Duodenal mucosa (tissue), 2 donors: Measurements from ENCODE around the gene CAMTA1.

Experiments used
- H3K27ac ChIP-seq: one replicate; pipeline ENCODE4 v1.7.0; 2013; ENCODE audit warnings: low read depth, low read length
- H3K27me3 ChIP-seq, 2 donors: one replicate each; pipeline ENCODE4 v1.7.0; 2013; ENCODE audit warnings: low read length in 2 of 2, control low read depth in 1 of 2; ENCODE audit not compliant: insufficient read depth in 2 of 2, control insufficient read depth in 1 of 2
- H3K36me3 ChIP-seq, 2 donors: one replicate each; pipeline ENCODE4 v1.7.0; 2013; ENCODE audit warnings: low read length in 2 of 2, control low read depth in 1 of 2; ENCODE audit not compliant: insufficient read depth in 2 of 2, control insufficient read depth in 1 of 2
- H3K4me1 ChIP-seq, 2 donors: one replicate each; pipeline ENCODE4 v1.7.0; 2013; ENCODE audit warnings: low read length in 2 of 2, control low read depth in 1 of 2; ENCODE audit not compliant: insufficient read depth in 2 of 2, control insufficient read depth in 1 of 2
- H3K4me3 ChIP-seq, 2 donors: one replicate each; pipeline ENCODE4 v1.7.0; 2013; ENCODE audit warnings: low read length in 2 of 2, low read depth in 1 of 2
- H3K9ac ChIP-seq, 2 donors: one replicate each; pipeline ENCODE4 v1.7.0; 2013; ENCODE audit warnings: low read length in 2 of 2, low read depth in 1 of 2
- H3K9me3 ChIP-seq, 2 donors: one replicate each; pipeline ENCODE4 v1.7.0; 2013; ENCODE audit warnings: low read length in 2 of 2, control low read depth in 1 of 2; ENCODE audit not compliant: control insufficient read depth in 1 of 2

Gene CAMTA1

GRCh38 chr1:6965935-6966241, 180.6 kb downstream of the CAMTA1 start:
- Histone ChIP-seq H3K27ac (no peak overlapping the region), H3K4me1 (peaks cover 7 to 10% of the 10 kb centered on the region in 2 donors), H3K9me3 (no peaks in the 10 kb centered on the region), H3K36me3 (no peaks in the 10 kb centered on the region), H3K4me3 (no peak overlapping the region), H3K9ac (no peak overlapping the region), H3K27me3 (peaks cover 5 to 11% of the 10 kb centered on the region in 2 donors)

- Histone ChIP-seq H3K27ac (no peak overlapping the region), H3K27me3 (peaks cover 5 to 11% of the 10 kb centered on the region in 2 donors), H3K4me3 (no peak overlapping the region), H3K4me1 (peaks cover 7 to 10% of the 10 kb centered on the region in 2 donors), H3K9ac (no peak overlapping the region), H3K36me3 (no peaks in the 10 kb centered on the region), H3K9me3 (no peaks in the 10 kb centered on the region)
These were observed 181.1 kb downstream of the CAMTA1 start for GRCh38 chr1:6966326-6966725.

- no peak overlapping the region for H3K9ac ChIP-seq
- no peak overlapping the region for H3K27ac ChIP-seq
- no peaks in the 10 kb centered on the region for H3K36me3 ChIP-seq
- H3K4me1 ChIP-seq, result peaks cover 7 to 10% of the 10 kb centered on the region in 2 donors
- H3K9me3 ChIP-seq, result no peaks in the 10 kb centered on the region
- no peak overlapping the region for H3K4me3 ChIP-seq
- H3K27me3 ChIP-seq, result peaks cover 5 to 11% of the 10 kb centered on the region in 2 donors
These were observed 182.3 kb downstream of the CAMTA1 start for GRCh38 chr1:6967431-6968111.

- Histone ChIP-seq H3K4me1 (peaks cover 4 to 10% of the 10 kb centered on the region in 2 donors), H3K36me3 (no peaks in the 10 kb centered on the region), H3K9ac (no peak overlapping the region), H3K4me3 (no peak overlapping the region), H3K9me3 (no peaks in the 10 kb centered on the region), H3K27ac (no peak overlapping the region), H3K27me3 (peaks cover 5 to 8% of the 10 kb centered on the region in 2 donors)
These were observed 183.9 kb downstream of the CAMTA1 start for GRCh38 chr1:6969106-6969505.

- no peak overlapping the region for H3K4me3 ChIP-seq
- peaks cover 2 to 5% of the 10 kb centered on the region in 2 donors for H3K27me3 ChIP-seq
- H3K36me3 ChIP-seq, result no peaks in the 10 kb centered on the region
- H3K9me3 ChIP-seq, result no peaks in the 10 kb centered on the region
- no peak overlapping the region for H3K27ac ChIP-seq
- peaks cover 4 to 10% of the 10 kb centered on the region in 2 donors for H3K4me1 ChIP-seq
- no peak overlapping the region for H3K9ac ChIP-seq
These were observed 184.5 kb downstream of the CAMTA1 start for GRCh38 chr1:6969762-6970161.

- Histone ChIP-seq H3K27ac (no peak overlapping the region), H3K27me3 (peaks cover 0 to 5% of the 10 kb centered on the region in 2 donors)
These were observed 185.0 kb downstream of the CAMTA1 start for GRCh38 chr1:6970221-6970620.

GRCh38 chr1:6971048-6971447, 185.8 kb downstream of the CAMTA1 start:
- Histone ChIP-seq H3K9ac (no peak overlapping the region), H3K27ac (no peak overlapping the region)

More at GRCh38 chr1:6970221-6970620, 185.0 kb downstream of the CAMTA1 start:
- Histone ChIP-seq H3K9me3 (no peaks in the 10 kb centered on the region), H3K4me1 (peaks cover 1 to 5% of the 10 kb centered on the region in 2 donors), H3K9ac (no peak overlapping the region), H3K4me3 (no peak overlapping the region), H3K36me3 (no peaks in the 10 kb centered on the region)

GRCh38 chr1:6971699-6972098, 186.4 kb downstream of the CAMTA1 start:
- no peak overlapping the region for H3K4me3 ChIP-seq
- H3K36me3 ChIP-seq, result no peaks in the 10 kb centered on the region
- H3K9me3 ChIP-seq, result no peaks in the 10 kb centered on the region
- H3K4me1 ChIP-seq, result no peaks in the 10 kb centered on the region
- H3K27me3 ChIP-seq, result peaks cover 0 to 5% of the 10 kb centered on the region in 2 donors
- no peak overlapping the region for H3K27ac ChIP-seq
- no peak overlapping the region for H3K9ac ChIP-seq

More at GRCh38 chr1:6971048-6971447, 185.8 kb downstream of the CAMTA1 start:
- no peaks in the 10 kb centered on the region for H3K36me3 ChIP-seq
- no peaks in the 10 kb centered on the region for H3K4me1 ChIP-seq
- no peaks in the 10 kb centered on the region for H3K9me3 ChIP-seq
- H3K27me3 ChIP-seq, result peaks cover 0 to 5% of the 10 kb centered on the region in 2 donors
- H3K4me3 ChIP-seq, result no peak overlapping the region

GRCh38 chr1:6972399-6972798, 187.1 kb downstream of the CAMTA1 start:
- Histone ChIP-seq H3K4me3 (no peak overlapping the region), H3K9me3 (no peaks in the 10 kb centered on the region), H3K27me3 (peaks cover 0 to 5% of the 10 kb centered on the region in 2 donors), H3K9ac (no peak overlapping the region), H3K27ac (no peak overlapping the region), H3K36me3 (no peaks in the 10 kb centered on the region), H3K4me1 (no peaks in the 10 kb centered on the region)

GRCh38 chr1:6975331-6976043, 190.2 kb downstream of the CAMTA1 start:
- Histone ChIP-seq H3K27ac (no peak overlapping the region), H3K4me3 (no peak overlapping the region), H3K27me3 (no peaks in the 10 kb centered on the region), H3K9ac (no peak overlapping the region), H3K9me3 (no peaks in the 10 kb centered on the region), H3K36me3 (no peaks in the 10 kb centered on the region), H3K4me1 (no peaks in the 10 kb centered on the region)
